ENCODE data around the gene PDCL2. TPM values are rescaled to one million over a fixed set of nuclear protein-coding genes. Genes with fewer than 3 reads are reported as not detected.
"Not testable (repeated sequence)": the region's sequence is repeated elsewhere in the genome, so short reads cannot be mapped to it uniquely, and the experiment has no call there.

PDCL2 gene
- not detected for polyA plus RNA-seq (2013, experiment 1 of 4)
- not detected for polyA plus RNA-seq (2013, experiment 2 of 4)
- not detected for polyA plus RNA-seq (2013, experiment 3 of 4)
- polyA plus RNA-seq (2013, experiment 4 of 4): not detected

GRCh38 chr4:55592014-55592413 lies at the start of gene PDCL2:
Gene PDCL2, minus strand, starts transcription at chr4:55592245. Its CDS starts 136 bp downstream, at chr4:55592109.
- Histone ChIP-seq H3K27ac (ENCODE audit: insufficient read depth, low read depth, low read length, poor library complexity, severe bottlenecking) (no peak within 1 kb of the TSS), H3K4me3 (ENCODE audit: insufficient read depth, low read depth, low read length) (no peak within 1 kb of the TSS)
- 96 to 97% methylated on average over 24 of the region's 24 CpGs for WGBS, 2 experiments

GRCh38 chr4:55637272-55637820 lies 45.3 kb upstream of the PDCL2 start:
- Histone ChIP-seq H3K27me3 (ENCODE audit: control insufficient read depth, insufficient read depth, low read length, poor library complexity, severe bottlenecking) (peaks cover 25% of the 10 kb centered on the region), H3K4me1 (ENCODE audit: control insufficient read depth, insufficient read depth, low read length) (peaks cover 26% of the 10 kb centered on the region), H3K36me3 (ENCODE audit: control insufficient read depth, insufficient read depth, low read length) (no peaks in the 10 kb centered on the region), H3K4me3 (ENCODE audit: insufficient read depth, low read depth, low read length) (peak overlapping the region; percentile 49), H3K27ac (ENCODE audit: insufficient read depth, low read depth, low read length, poor library complexity, severe bottlenecking) (no peak overlapping the region), H3K9me3 (ENCODE audit: control insufficient read depth, low read length) (no peaks in the 10 kb centered on the region)
- 11 to 34% methylated on average over 2 to 12 of the region's 12 CpGs for WGBS, 2 experiments

More at GRCh38 chr4:55592014-55592413, at the start of gene PDCL2:
- no peaks in the 10 kb centered on the region for H3K4me1 ChIP-seq (ENCODE audit: control insufficient read depth, insufficient read depth, low read length)
- no peaks in the 10 kb centered on the region for H3K27me3 ChIP-seq (ENCODE audit: control insufficient read depth, insufficient read depth, low read length, poor library complexity, severe bottlenecking)
- H3K9me3 ChIP-seq (ENCODE audit: control insufficient read depth, low read length): no peaks in the 10 kb centered on the region
- no peaks in the 10 kb centered on the region for H3K36me3 ChIP-seq (ENCODE audit: control insufficient read depth, insufficient read depth, low read length)

- peaks cover 25% of the 10 kb centered on the region for H3K27me3 ChIP-seq (ENCODE audit: control insufficient read depth, insufficient read depth, low read length, poor library complexity, severe bottlenecking)
These were observed 44.6 kb upstream of the PDCL2 start for GRCh38 chr4:55636656-55636999.

GRCh38 chr4:55635741-55636655 lies 44.0 kb upstream of the PDCL2 start, which contains the start of gene NMU:
Gene NMU, minus strand, starts transcription at chr4:55636298. Its CDS starts 106 bp downstream, at chr4:55636192.
- no peak within 1 kb of the TSS for H3K27ac ChIP-seq (ENCODE audit: insufficient read depth, low read depth, low read length, poor library complexity, severe bottlenecking)
- 1% methylated on average over 80 of the region's 80 CpGs for WGBS, 2 experiments

More at GRCh38 chr4:55636656-55636999, 44.6 kb upstream of the PDCL2 start:
- Histone ChIP-seq H3K4me3 (ENCODE audit: insufficient read depth, low read depth, low read length) (peak overlapping the region; percentile 49), H3K4me1 (ENCODE audit: control insufficient read depth, insufficient read depth, low read length) (peaks cover 26% of the 10 kb centered on the region), H3K9me3 (ENCODE audit: control insufficient read depth, low read length) (no peaks in the 10 kb centered on the region), H3K36me3 (ENCODE audit: control insufficient read depth, insufficient read depth, low read length) (no peaks in the 10 kb centered on the region), H3K27ac (ENCODE audit: insufficient read depth, low read depth, low read length, poor library complexity, severe bottlenecking) (no peak overlapping the region)
- 1 to 4% methylated on average over 7 of the region's 7 CpGs for WGBS, 2 experiments

GRCh38 chr4:55635282-55635681 lies 43.2 kb upstream of the PDCL2 start:
- WGBS, 2 experiments: 0 to 1% methylated on average over 11 of the region's 11 CpGs
- Histone ChIP-seq H3K4me1 (ENCODE audit: control insufficient read depth, insufficient read depth, low read length) (peaks cover 26% of the 10 kb centered on the region), H3K9me3 (ENCODE audit: control insufficient read depth, low read length) (no peaks in the 10 kb centered on the region), H3K4me3 (ENCODE audit: insufficient read depth, low read depth, low read length) (peak overlapping the region; percentile 49), H3K27ac (ENCODE audit: insufficient read depth, low read depth, low read length, poor library complexity, severe bottlenecking) (no peak overlapping the region), H3K36me3 (ENCODE audit: control insufficient read depth, insufficient read depth, low read length) (no peaks in the 10 kb centered on the region), H3K27me3 (ENCODE audit: control insufficient read depth, insufficient read depth, low read length, poor library complexity, severe bottlenecking) (peaks cover 25% of the 10 kb centered on the region)

More at GRCh38 chr4:55635741-55636655, 44.0 kb upstream of the PDCL2 start, which contains the start of gene NMU:
- Histone ChIP-seq H3K9me3 (ENCODE audit: control insufficient read depth, low read length) (no peaks in the 10 kb centered on the region), H3K27me3 (ENCODE audit: control insufficient read depth, insufficient read depth, low read length, poor library complexity, severe bottlenecking) (peaks cover 25% of the 10 kb centered on the region), H3K36me3 (ENCODE audit: control insufficient read depth, insufficient read depth, low read length) (no peaks in the 10 kb centered on the region), H3K4me3 (ENCODE audit: insufficient read depth, low read depth, low read length) (peak within 1 kb of the TSS; percentile 49), H3K4me1 (ENCODE audit: control insufficient read depth, insufficient read depth, low read length) (peaks cover 26% of the 10 kb centered on the region)

- Histone ChIP-seq H3K9me3 (ENCODE audit: control insufficient read depth, low read length) (no peaks in the 10 kb centered on the region), H3K4me1 (ENCODE audit: control insufficient read depth, insufficient read depth, low read length) (peaks cover 26% of the 10 kb centered on the region), H3K27ac (ENCODE audit: insufficient read depth, low read depth, low read length, poor library complexity, severe bottlenecking) (no peak overlapping the region), H3K4me3 (ENCODE audit: insufficient read depth, low read depth, low read length) (peak overlapping the region; percentile 49), H3K27me3 (ENCODE audit: control insufficient read depth, insufficient read depth, low read length, poor library complexity, severe bottlenecking) (peaks cover 25% of the 10 kb centered on the region), H3K36me3 (ENCODE audit: control insufficient read depth, insufficient read depth, low read length) (no peaks in the 10 kb centered on the region)
- 24 to 31% methylated on average over 3 of the region's 3 CpGs for WGBS, 2 experiments
These were observed 42.5 kb upstream of the PDCL2 start for GRCh38 chr4:55634417-55635128.

- H3K4me1 ChIP-seq (ENCODE audit: control insufficient read depth, insufficient read depth, low read length): peaks cover 26% of the 10 kb centered on the region
- H3K27ac ChIP-seq (ENCODE audit: insufficient read depth, low read depth, low read length, poor library complexity, severe bottlenecking): no peak overlapping the region
- no peak overlapping the region for H3K4me3 ChIP-seq (ENCODE audit: insufficient read depth, low read depth, low read length)
- peaks cover 25% of the 10 kb centered on the region for H3K27me3 ChIP-seq (ENCODE audit: control insufficient read depth, insufficient read depth, low read length, poor library complexity, severe bottlenecking)
- H3K9me3 ChIP-seq (ENCODE audit: control insufficient read depth, low read length): no peaks in the 10 kb centered on the region
- WGBS, 2 experiments: 67 to 77% methylated on average over 4 of the region's 6 CpGs
- H3K36me3 ChIP-seq (ENCODE audit: control insufficient read depth, insufficient read depth, low read length): no peaks in the 10 kb centered on the region
These were observed 41.9 kb upstream of the PDCL2 start for GRCh38 chr4:55633903-55634302.

- H3K36me3 ChIP-seq (ENCODE audit: control insufficient read depth, insufficient read depth, low read length): no peaks in the 10 kb centered on the region
- 93 to 96% methylated on average over 2 of the region's 2 CpGs for WGBS, 2 experiments
These were observed 33.8 kb upstream of the PDCL2 start for GRCh38 chr4:55625835-55626234.

GRCh38 chr4:55624063-55624462 lies 32.0 kb upstream of the PDCL2 start:
- not testable (repeated sequence) for H3K27me3 ChIP-seq (ENCODE audit: control insufficient read depth, insufficient read depth, low read length, poor library complexity, severe bottlenecking); H3K27ac ChIP-seq (ENCODE audit: insufficient read depth, low read depth, low read length, poor library complexity, severe bottlenecking); H3K9me3 ChIP-seq (ENCODE audit: control insufficient read depth, low read length); H3K4me3 ChIP-seq (ENCODE audit: insufficient read depth, low read depth, low read length); H3K4me1 ChIP-seq (ENCODE audit: control insufficient read depth, insufficient read depth, low read length); H3K36me3 ChIP-seq (ENCODE audit: control insufficient read depth, insufficient read depth, low read length)
- 90 to 91% methylated on average over 1 of the region's 1 CpG for WGBS, 2 experiments

More at GRCh38 chr4:55625835-55626234, 33.8 kb upstream of the PDCL2 start:
- Histone ChIP-seq H3K27me3 (ENCODE audit: control insufficient read depth, insufficient read depth, low read length, poor library complexity, severe bottlenecking) (no peaks in the 10 kb centered on the region), H3K4me1 (ENCODE audit: control insufficient read depth, insufficient read depth, low read length) (no peaks in the 10 kb centered on the region), H3K9me3 (ENCODE audit: control insufficient read depth, low read length) (no peaks in the 10 kb centered on the region), H3K27ac (ENCODE audit: insufficient read depth, low read depth, low read length, poor library complexity, severe bottlenecking) (no peak overlapping the region), H3K4me3 (ENCODE audit: insufficient read depth, low read depth, low read length) (no peak overlapping the region)

All from ectodermal cell (in vitro differentiated cells).